ENCODE measurements around the gene PDE2A. TPM values are rescaled to one million over a fixed set of nuclear protein-coding genes. Genes with fewer than 3 reads are reported as not detected.

The PDE2A gene
- total and polyA plus RNA-seq, 2 of the 4 experiments (the other 2 are of a cell fraction), result 0.02 TPM; not detected in 1

DNA sequence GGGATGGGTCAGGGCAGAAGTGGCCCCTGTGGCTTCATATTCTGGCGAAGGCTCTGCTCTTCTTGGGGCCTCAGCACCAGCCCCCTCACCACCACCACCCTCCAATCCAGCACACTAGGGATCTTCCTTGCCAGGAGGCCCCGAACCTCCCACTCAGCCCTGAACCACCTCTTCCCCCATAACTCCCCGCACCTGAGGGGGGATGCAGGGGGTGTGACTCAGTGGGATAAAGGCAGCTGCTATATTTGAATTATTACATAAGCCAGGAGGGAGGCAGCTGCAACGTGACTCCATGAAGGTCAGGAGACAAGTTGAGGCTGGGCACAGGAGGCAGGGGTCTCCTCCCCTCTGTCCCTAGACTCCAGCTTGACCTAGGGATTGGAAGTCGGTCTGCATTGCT is 5.6 kb upstream of the PDE2A start:
- in situ Hi-C loops (cut with MboI; ENCODE audit: low sequenced_read_pairs), result loop anchor here (5.0 kb wide), 1 partner anchor 93 kb away; no protein-coding TSS in a partner anchor
- H2AK5ac ChIP-seq (ENCODE audit: low read depth, low read length), result no peak overlapping the region

More for the DNA sequence above, 5.6 kb upstream of the PDE2A start:
- ChIA-PET POLR2A (ENCODE audit: unreplicated experiment) (no interaction called here), CTCF (no interaction called here)
- H3K4ac ChIP-seq (ENCODE audit: low read depth, low read length), result no peak overlapping the region
- H2BK120ac ChIP-seq (ENCODE audit: low read depth, low read length), result no peak overlapping the region
- ATAC-seq (ENCODE audit: low read depth) (no peak), DNase-seq (no peak)
- H3K4me3 ChIP-seq (ENCODE audit: insufficient read depth, low read depth, low read length), result no peak overlapping the region
- H2BK20ac ChIP-seq (ENCODE audit: low read depth, low read length), result no peak overlapping the region
- no peaks in the 10 kb centered on the region for H3K36me3 ChIP-seq (ENCODE audit: control insufficient read depth, insufficient read depth, low read length)
- H3K27me3 ChIP-seq (ENCODE audit: control insufficient read depth, insufficient read depth, low read length), result peaks cover 41% of the 10 kb centered on the region
- no peak overlapping the region for H4K5ac ChIP-seq (ENCODE audit: low read depth, low read length)
- dilution Hi-C loops (cut with HindIII; ENCODE audit: low sequenced_read_pairs, unreplicated experiment) (no loop called here), intact Hi-C loops (cut with micrococcal nuclease) (no loop called here)
- no peaks in the 10 kb centered on the region for H3K9me3 ChIP-seq (ENCODE audit: control insufficient read depth, insufficient read depth, low read length)
- no TSS peak for BruUV-seq (replicated peaks)
- no peak overlapping the region for H4K91ac ChIP-seq (ENCODE audit: insufficient read depth, low read depth, low read length)
- H4K8ac ChIP-seq (ENCODE audit: low read depth in 2 of 2, low read length in 2 of 2), result no peak overlapping the region
- H3K4me2 ChIP-seq (ENCODE audit: low read depth, low read length), result no peak overlapping the region
- H2BK15ac ChIP-seq (ENCODE audit: low read depth, low read length), result no peak overlapping the region
- no peak overlapping the region for H3K9ac ChIP-seq (ENCODE audit: low read depth, low read length)
- H3K14ac ChIP-seq (replicated peaks; ENCODE audit: low read depth, low read length), result no peak overlapping the region
- H2AFZ ChIP-seq (replicated peaks; ENCODE audit: low read length, poor library complexity), result no peak overlapping the region
- TF ChIP-seq POLR2A (IDR thresholded peaks at IDR 0.05; ENCODE audit: low read depth, low read length) (no peak), MAZ (IDR thresholded peaks at IDR 0.05; ENCODE audit: borderline replicate concordance, low read depth, low read length) (no peak), FOS (IDR thresholded peaks at IDR 0.05; ENCODE audit: low read depth, low read length) (no peak), NFE2L2 (IDR thresholded peaks at IDR 0.05; ENCODE audit: low read depth, low read length) (no peak), MXI1 (IDR thresholded peaks at IDR 0.05; ENCODE audit: borderline replicate concordance, low read depth, low read length) (no peak)
- H4K20me1 ChIP-seq (ENCODE audit: insufficient read depth, low read length), result peaks cover 40% of the 10 kb centered on the region
- peaks cover 2% of the 10 kb centered on the region; the same call in 1 of the 2 replicates for H3K4me1 ChIP-seq (ENCODE audit: control insufficient read depth, insufficient read depth, low read length)
- no peak overlapping the region for H3K56ac ChIP-seq (ENCODE audit: extremely low read depth, insufficient read depth, low read length)
- H3K27ac ChIP-seq (ENCODE audit: insufficient read depth, low read length), result no peak overlapping the region
- no CpG with 5 or more reads among the region's 5 CpGs for WGBS, 2 experiments (ENCODE audit: extremely low coverage in 2 of 2, insufficient read length in 1 of 2)
- no peak overlapping the region for H3K18ac ChIP-seq (ENCODE audit: low read depth, low read length)
- no peaks in the 10 kb centered on the region; a peak in 1 of 4 replicates for H3K79me1 ChIP-seq (ENCODE audit: low read depth in 1 of 2, low read length in 2 of 2)
- no peak overlapping the region for H3K23ac ChIP-seq (ENCODE audit: low read depth, low read length)
- H2AK9ac ChIP-seq (replicated peaks; ENCODE audit: low read depth, low read length, poor library complexity), result no peak overlapping the region
- H2BK5ac ChIP-seq (ENCODE audit: low read depth, low read length, poor library complexity, severe bottlenecking), result no peak overlapping the region
- no peaks in the 10 kb centered on the region for H3K9me1 ChIP-seq (ENCODE audit: insufficient read depth, low read length)

Data from IMR-90 (cell line).